Measurements from ENCODE around the gene HS2ST1.

The HS2ST1 gene

DNA sequence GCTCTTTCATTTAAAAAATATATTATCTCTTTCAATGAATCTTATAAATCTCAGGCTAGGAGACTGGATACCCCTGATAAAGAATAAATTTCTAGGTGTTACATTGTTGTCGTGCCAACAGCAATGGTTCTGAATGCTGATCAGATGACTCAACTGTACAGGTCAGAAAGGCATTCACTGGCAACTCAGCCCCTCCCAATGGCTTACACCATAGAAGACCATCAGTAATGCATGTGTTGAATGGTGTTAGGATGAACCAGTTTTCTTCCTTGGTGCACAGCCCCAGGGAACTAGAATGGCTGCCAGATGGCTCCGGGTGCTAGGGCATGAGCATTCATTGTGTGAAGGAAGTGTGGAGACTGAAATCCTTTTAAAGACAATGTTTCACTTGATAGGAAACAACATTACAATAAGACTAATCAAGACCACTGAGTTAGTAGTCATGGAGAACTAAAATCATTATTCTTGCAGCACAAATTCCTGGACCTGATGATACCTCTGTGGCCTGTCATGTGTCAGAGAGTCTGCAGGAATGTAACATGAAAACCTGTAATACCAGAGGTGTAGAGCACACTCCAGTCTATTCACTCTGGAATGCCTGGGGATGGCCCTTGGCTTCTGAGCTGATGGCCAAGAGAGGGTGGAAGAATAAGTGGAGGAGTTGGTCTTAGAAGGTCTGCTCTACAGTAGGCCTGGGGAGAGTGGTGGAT, 226.6 kb downstream of the HS2ST1 start:
- DNase-seq (ENCODE audit: low spot score) = no peak

DNA sequence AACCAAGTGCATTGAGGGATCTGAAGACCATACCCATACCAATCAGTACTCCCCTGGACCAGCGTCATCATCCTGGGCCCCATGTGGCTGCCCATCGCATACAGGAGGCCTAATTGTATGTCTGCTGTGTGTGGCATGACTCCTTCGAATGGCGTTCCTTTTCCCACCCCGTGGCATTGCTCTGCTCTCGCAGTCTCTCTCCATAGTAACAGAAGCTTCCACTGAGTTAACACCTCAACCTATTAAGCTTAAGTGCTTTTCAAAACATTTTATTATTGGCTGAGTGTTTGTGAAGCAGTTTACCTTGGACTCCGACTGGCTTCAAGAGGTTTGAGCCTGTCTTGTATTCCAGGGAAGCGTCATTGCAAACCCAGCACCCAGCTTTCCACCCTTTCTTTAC, 227.1 kb downstream of the HS2ST1 start:
- DNase-seq (ENCODE audit: low spot score) = no peak

DNA sequence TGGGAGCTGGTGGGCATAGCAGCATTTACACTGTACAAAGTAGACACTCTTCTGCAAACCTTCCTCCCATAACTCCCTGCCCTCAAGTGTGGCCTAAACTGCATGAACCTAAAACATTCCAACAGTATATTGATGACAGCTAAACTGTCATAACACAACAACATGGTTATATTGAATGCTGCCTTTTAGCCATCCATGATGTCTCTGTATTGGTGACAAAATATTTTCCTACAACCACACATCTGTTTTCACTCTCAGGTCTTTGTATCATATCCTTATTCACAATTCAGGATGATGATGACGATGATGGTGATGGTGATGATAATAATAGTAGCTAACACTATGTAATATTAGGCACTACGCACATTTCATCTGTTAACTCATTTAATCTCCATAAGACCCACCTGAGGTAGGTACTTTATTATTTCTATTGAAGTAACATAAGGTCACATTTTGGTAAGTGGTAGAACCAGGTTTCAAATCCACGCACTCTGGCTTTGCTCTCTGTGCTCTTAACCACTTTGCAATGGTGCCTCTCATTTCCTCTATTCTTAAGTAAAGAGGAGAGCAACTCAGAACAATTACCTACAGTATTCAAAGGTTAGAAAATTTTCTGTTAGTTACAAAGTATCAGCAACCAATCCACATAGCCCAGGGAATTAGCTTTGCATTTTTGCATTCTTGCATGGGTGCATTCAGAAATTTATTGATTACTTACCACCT, 229.1 kb downstream of the HS2ST1 start:
- DNase-seq (ENCODE audit: low spot score) = no peak

- no peak for DNase-seq (ENCODE audit: low spot score)
Measured at GRCh38 chr1:87144316-87144895, 230.0 kb downstream of the HS2ST1 start.

GRCh38 chr1:87144981-87145380, 230.5 kb downstream of the HS2ST1 start:
- DNase-seq (ENCODE audit: low spot score) = no peak

GRCh38 chr1:87146538-87146937, 232.1 kb downstream of the HS2ST1 start:
- no peak for DNase-seq (ENCODE audit: low spot score)

DNA sequence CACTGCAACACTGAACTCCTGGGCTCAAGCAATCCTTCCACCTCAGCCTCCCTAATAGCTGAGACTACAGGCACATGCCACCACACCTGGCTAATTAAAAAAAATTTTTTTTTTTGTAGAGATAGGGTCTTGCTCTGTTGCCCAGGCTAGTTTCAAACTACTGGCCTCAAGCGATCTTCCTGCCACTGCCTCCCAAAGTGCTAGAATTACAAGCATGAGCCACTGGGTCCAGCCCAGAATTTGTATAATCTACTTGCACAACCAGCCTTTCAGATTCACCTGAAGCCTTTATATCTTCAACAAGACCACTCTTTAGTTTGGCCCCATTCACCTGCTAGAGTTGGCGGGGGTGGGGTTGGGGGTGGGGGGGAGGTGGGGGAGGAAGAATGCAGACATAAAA, 232.6 kb downstream of the HS2ST1 start:
- DNase-seq (ENCODE audit: low spot score) = no peak

DNA sequence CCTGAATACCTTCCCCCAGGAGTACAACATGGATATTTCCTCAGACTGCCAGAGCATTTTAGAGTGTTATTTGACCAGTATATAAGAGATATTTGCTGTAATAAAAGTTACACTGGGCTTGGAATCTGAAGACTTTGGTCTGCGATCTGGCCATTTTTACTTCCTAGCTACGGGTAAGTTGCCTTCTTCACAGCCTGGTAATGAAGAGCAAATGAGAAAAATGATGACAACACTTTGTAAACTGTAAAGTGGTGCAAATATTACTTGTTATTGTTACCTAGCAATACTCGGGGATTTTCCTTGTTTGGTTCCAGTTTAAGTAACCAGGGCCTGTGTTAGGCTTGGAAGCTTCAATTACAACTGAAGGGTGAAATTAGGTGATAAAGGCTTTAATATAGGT, 233.4 kb downstream of the HS2ST1 start:
- no peak for DNase-seq (ENCODE audit: low spot score)

DNA sequence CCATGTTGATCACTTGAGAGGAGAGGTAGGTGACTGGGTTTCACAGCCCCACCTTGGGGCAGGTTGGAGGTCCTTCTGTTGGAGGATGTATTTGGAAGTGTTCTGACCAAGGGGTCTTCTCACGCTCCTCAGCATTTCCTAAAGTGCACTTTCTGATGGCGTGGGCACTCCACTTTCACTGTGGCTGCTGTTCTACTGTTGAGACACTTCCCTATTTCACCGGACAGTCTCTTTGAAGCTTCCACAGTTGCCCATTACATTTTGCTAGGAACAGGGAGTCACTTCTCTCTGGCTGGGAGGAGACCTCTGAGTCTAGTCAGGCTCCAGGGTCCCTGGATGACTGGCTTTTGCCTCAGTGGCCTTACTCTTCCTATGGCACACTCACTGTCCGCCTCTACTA, 234.2 kb downstream of the HS2ST1 start:
- peak; percentile 44 for DNase-seq (ENCODE audit: low spot score)

DNA sequence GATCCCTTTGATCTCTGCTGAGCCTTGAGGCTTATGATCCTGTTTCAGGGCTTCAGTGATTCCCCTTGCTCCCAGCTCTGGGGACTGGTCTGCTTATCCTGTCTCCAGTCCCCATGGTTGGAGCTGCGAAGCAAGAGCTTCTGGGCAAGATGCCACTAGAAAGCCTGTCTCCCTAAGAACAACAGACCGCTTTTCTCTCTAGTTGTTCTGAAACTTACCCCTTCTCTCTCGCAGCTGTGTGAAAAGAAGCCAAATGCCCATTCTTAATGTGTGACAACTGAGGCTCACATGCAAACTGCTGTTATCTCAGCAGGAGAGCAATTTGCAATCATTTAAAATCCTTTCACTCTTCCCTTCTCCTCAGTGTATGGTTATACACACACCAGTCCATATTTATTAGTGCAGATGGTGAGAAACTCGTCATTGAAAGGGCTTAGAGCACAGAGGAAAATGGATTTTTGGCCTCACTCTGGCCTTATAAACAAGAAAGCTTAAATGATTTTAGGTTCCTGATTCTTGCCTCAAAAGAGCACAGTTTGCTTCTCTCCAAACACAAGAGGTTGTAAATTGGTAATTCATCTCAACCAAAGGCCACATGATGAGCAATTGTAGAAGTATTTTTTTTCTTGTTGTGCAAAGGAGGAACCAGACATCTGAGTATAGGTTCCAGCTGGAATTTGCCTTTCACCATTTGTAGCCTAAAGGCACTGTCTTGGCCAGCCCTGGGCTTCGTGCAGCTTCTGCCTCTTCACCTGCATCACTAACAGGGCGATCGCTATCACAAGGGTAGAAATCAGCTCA, 235.0 kb downstream of the HS2ST1 start:
- DNase-seq (ENCODE audit: low spot score) = no peak

- DNase-seq (ENCODE audit: low spot score) = no peak
Measured at GRCh38 chr1:87150143-87150542, 235.7 kb downstream of the HS2ST1 start.

GRCh38 chr1:87151500-87152421, 237.3 kb downstream of the HS2ST1 start:
- peak; percentile 88 for DNase-seq (ENCODE audit: low spot score)

GRCh38 chr1:87154384-87154783, 239.9 kb downstream of the HS2ST1 start:
- DNase-seq (ENCODE audit: low spot score) = no peak

DNA sequence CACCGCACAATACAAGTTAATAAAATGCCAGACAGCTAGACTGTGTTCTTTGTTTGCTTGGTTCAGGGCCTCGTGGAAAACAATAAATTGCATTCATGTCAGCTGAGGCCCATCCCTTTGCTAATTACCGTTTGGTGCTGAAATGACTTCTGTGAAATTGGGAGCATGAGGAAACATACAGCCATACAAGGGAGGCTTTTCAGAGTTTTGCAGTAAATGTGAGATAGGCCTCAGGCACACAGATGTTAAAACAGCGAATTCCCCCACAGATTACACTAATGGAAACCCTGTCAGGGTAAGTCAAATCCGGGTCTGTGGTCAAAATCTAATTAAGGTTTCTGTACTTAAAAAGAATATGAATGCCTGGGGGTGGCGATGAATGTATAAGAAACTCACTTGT, 240.7 kb downstream of the HS2ST1 start:
- no peak for DNase-seq (ENCODE audit: low spot score)

- DNase-seq (ENCODE audit: low spot score) = no peak
Measured at GRCh38 chr1:87155648-87156047, 241.2 kb downstream of the HS2ST1 start.

DNA sequence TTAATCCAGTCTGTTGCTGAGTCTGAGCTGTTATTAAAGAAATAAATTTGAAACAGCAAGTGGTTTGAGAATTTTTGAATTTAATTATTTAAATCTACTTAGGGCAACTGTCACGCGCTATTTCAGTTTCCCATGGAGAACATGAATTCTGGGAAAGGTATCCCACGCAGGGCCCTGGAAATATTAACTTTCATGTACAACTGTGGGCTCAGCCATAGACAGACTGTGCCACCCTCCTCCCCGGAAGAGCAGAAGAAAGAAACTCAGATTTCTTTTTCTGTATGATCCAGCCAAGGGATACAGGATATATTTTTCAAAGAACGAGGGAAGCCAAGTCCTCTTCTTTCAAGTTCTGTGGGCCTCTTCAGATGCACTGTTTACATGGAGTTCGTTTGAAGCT, 241.7 kb downstream of the HS2ST1 start:
- no peak for DNase-seq (ENCODE audit: low spot score)

- DNase-seq (ENCODE audit: low spot score) = no peak
Measured at GRCh38 chr1:87159378-87159915, 245.0 kb downstream of the HS2ST1 start.

Data from left forelimb (tissue), 1 donor.